IPS DF 6.9 (cell line): Measurements from ENCODE around the gene FZD4.

ENCODE experiments used
- DNase-seq: peaks from one replicate; pipeline ENCODE4 v3.0.0-alpha.2; 2013; ENCODE audit warnings: low read depth, low spot score
- H3K27ac ChIP-seq: one replicate; pipeline ENCODE4 v1.5.1; 2013; ENCODE audit warnings: low read length, control low read depth
- H3K27me3 ChIP-seq: 2 replicates; pipeline ENCODE4 v1.6.1; 2013; ENCODE audit warnings: mild to moderate bottlenecking, low read length; ENCODE audit not compliant: control insufficient read depth, insufficient read depth
- H3K36me3 ChIP-seq: 2 replicates; pipeline ENCODE4 v1.6.1; 2013; ENCODE audit warnings: low read length; ENCODE audit not compliant: control insufficient read depth, insufficient read depth
- H3K4me1 ChIP-seq: 2 replicates; pipeline ENCODE4 v1.6.1; 2013; ENCODE audit warnings: low read length; ENCODE audit not compliant: control insufficient read depth, insufficient read depth
- H3K4me3 ChIP-seq: 2 replicates; pipeline ENCODE4 v1.5.1; 2013; ENCODE audit warnings: mild to moderate bottlenecking, low read length
- H3K9me3 ChIP-seq: 2 replicates; pipeline ENCODE4 v1.6.1; 2013; ENCODE audit warnings: low read length, inconsistent platforms; ENCODE audit not compliant: control insufficient read depth, insufficient read depth
- WGBS: extraction: QIAGEN DNeasy Blood & Tissue Kit; methylation state at CpG from one replicate; pipeline ENCODE4 v1.1.7; 2013; ENCODE audit warnings: mixed read lengths, missing lambda C conversion rate; ENCODE audit not compliant: insufficient read length, insufficient coverage; 5-methylcytosine and 5-hydroxymethylcytosine counted together

The FZD4 gene

DNA sequence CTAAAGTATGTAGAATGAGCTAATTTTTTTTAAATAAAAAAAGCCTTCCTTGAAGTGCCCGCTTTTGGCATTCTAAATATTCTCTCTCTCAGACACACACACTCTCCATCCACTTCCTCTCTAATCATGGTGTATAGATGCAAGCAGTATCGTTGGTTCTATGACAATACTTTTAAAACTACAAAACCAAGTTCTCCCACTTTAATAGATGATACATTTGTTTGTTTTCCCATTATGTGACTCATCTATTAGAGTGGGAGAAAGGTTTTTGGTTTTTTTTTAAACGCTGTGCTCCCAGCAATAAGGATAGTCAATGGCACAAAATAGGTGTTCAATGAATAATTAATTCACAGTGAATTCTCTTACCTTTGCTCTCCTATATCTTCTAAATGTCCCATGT lies 44.6 kb downstream of the FZD4 start:
- Histone ChIP-seq H3K27me3 (no peaks in the 10 kb centered on the region), H3K4me1 (no peaks in the 10 kb centered on the region), H3K9me3 (no peaks in the 10 kb centered on the region), H3K27ac (no peak overlapping the region), H3K36me3 (no peaks in the 10 kb centered on the region), H3K4me3 (no peak overlapping the region)
- DNase-seq = no peak
- WGBS = no CpG with 5 or more reads among the region's 3 CpGs

DNA sequence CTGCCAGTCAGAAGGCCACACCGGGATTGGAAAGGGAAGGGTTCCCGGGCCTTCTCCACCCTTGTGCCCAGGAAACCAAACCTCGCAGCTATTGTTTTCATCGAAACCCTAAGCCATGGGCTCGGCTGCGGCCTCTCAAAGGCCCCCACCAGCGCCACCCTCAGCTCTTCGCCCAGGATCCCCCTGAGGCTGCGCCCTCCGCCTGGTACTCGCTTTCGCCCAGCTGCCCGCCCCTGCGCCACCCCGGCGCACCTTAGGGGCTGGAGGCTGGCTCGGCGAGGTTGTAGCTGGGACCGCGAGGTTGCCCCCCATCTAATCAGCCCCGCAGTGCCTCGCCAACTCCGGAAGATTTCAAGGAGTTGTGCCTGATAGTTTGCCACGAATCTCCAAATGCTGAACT lies 49.0 kb downstream of the FZD4 start:
- H3K9me3 ChIP-seq = no peaks in the 10 kb centered on the region
- H3K4me1 ChIP-seq = no peaks in the 10 kb centered on the region
- H3K4me3 ChIP-seq = no peak overlapping the region
- no peaks in the 10 kb centered on the region for H3K27me3 ChIP-seq
- no peaks in the 10 kb centered on the region for H3K36me3 ChIP-seq
- no CpG with 5 or more reads among the region's 24 CpGs for WGBS
- DNase-seq = no peak
- no peak overlapping the region for H3K27ac ChIP-seq

DNA sequence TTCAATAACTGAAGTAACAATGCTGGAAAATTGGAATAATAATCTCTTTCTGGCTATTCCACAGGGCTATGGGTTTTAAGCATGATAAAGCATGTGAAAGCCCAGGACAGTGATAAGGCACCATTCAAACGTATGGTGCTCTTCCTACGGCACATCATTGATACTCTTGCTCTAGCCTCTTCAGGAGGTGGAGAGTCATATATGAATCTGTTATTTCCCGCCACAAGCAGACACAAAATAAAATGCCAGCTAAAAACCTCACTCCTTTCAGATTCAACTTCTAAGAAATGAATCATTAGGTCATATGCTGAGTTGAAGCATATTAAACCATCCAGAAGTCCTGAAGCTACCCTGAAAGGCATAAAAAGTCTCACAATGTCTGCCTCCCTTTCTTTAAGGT lies 49.9 kb downstream of the FZD4 start:
- Histone ChIP-seq H3K4me3 (no peak overlapping the region), H3K9me3 (no peaks in the 10 kb centered on the region), H3K27ac (no peak overlapping the region), H3K27me3 (no peaks in the 10 kb centered on the region), H3K4me1 (no peaks in the 10 kb centered on the region), H3K36me3 (no peaks in the 10 kb centered on the region)
- no CpG with 5 or more reads among the region's 3 CpGs for WGBS
- no peak for DNase-seq

DNA sequence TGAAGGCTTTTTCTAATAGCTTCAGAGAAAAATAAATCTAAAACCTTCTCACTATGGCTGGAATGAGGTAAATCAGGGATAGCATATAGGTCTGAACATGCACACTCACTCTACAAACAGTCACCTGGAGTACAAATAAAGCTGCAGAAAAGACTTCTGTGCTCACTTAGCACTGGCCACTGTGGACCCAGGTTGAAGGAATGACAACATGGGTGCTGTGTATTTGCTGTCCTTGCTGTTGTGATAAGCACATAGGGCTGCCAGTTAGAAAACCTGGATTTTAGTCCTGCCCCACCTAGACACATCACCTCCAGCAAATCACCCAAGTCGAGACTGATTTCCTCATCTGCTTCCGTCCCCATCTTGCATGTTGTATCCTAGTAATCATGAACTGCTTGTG lies 51.2 kb downstream of the FZD4 start:
- no peak overlapping the region for H3K27ac ChIP-seq
- H3K27me3 ChIP-seq = no peaks in the 10 kb centered on the region
- no peak for DNase-seq
- no CpG with 5 or more reads among the region's 2 CpGs for WGBS
- H3K4me3 ChIP-seq = no peak overlapping the region
- no peaks in the 10 kb centered on the region for H3K36me3 ChIP-seq
- H3K4me1 ChIP-seq = no peaks in the 10 kb centered on the region
- H3K9me3 ChIP-seq = no peaks in the 10 kb centered on the region

DNA sequence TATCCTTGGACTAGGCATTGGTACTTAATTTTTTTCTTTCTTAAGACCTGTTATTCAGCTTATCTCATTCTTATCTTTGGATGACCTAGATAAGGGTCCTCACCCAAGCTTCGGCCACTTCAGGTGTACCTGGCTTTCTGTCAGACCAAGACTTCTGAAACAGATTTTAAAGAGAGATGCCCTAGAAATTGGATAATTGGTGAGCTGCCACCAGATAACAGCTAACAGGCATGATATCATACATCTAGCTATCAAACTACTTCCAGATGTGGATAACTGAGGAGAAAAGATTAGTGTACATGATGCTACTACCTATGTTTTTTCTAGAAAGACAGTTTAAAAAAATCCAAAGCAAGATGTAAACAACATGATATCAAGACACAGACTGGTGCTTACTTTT lies 52.9 kb downstream of the FZD4 start:
- Histone ChIP-seq H3K27ac (no peak overlapping the region), H3K4me3 (no peak overlapping the region), H3K9me3 (no peaks in the 10 kb centered on the region), H3K27me3 (peaks cover 2% of the 10 kb centered on the region; the same call in 1 of the 2 replicates), H3K4me1 (no peaks in the 10 kb centered on the region), H3K36me3 (no peaks in the 10 kb centered on the region)
- WGBS = no CpG with 5 or more reads among the region's 1 CpG
- no peak for DNase-seq

DNA sequence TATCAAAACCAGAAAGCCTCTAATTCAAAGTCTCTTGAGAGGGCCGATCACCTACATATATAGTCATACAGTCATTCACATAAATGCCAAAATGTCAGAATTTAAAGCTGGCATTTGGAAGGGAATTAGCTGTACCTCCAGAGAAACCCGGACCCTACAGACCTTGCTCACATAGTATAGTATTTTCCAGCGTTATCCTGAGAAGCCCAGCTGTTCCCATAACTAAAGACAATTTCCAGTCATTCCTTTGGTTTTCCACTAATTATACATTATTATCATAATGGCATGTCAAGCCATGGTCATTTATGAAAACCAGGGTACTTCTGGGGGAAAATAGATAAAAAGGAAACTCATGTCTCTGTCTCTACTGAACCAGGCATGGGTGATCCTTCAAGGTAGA lies 53.6 kb downstream of the FZD4 start:
- Histone ChIP-seq H3K27me3 (peaks cover 2% of the 10 kb centered on the region; the same call in 1 of the 2 replicates), H3K9me3 (no peaks in the 10 kb centered on the region), H3K36me3 (no peaks in the 10 kb centered on the region), H3K27ac (no peak overlapping the region), H3K4me3 (no peak overlapping the region), H3K4me1 (no peaks in the 10 kb centered on the region)
- no peak for DNase-seq
- WGBS = no CpG with 5 or more reads among the region's 3 CpGs

DNA sequence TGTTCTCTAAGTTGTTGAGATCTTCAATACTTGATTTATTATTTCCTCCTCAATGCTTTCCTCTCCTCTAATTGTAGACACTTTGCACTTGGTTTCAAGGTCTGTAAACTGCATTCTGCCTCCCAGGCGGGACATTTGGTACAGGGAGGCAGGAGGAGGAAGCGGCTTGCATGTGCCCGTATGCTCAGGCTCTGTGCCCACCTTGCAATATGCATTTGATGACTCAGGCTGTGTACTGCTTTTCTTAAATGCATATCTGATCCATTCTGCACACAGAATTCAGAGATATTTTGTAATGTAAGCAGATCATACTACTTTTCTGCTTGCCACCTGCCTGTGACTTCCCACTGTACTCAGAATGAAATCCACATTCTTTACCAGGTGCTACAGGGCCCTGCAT lies 55.0 kb downstream of the FZD4 start:
- Histone ChIP-seq H3K36me3 (no peaks in the 10 kb centered on the region), H3K4me3 (no peak overlapping the region), H3K27me3 (peaks cover 2% of the 10 kb centered on the region; the same call in 1 of the 2 replicates), H3K27ac (no peak overlapping the region), H3K9me3 (no peaks in the 10 kb centered on the region), H3K4me1 (no peaks in the 10 kb centered on the region)
- WGBS = no CpG with 5 or more reads among the region's 3 CpGs
- DNase-seq = no peak

DNA sequence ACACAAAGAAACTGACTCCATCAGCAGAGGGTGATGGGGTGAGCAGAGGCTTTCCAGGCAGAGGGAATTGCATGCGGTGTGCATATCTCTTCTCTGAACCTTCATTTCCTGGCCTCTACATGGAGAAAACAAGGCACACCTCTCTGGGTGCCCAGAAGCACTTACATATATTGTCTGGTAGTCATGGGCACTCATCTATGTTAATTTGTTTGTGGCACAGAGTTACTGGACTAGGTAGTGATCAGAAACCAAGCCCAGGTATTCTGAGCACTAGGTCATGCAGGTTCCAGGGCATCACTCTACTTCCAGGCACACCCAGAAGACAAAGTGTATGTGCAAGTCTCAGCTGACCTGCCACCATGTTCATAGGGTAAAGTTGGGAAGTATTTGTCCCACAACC lies 56.5 kb downstream of the FZD4 start:
- H3K27me3 ChIP-seq = peaks cover 2% of the 10 kb centered on the region; the same call in 1 of the 2 replicates
- WGBS = no CpG with 5 or more reads among the region's 1 CpG
- H3K4me3 ChIP-seq = no peak overlapping the region
- H3K9me3 ChIP-seq = no peaks in the 10 kb centered on the region
- no peak overlapping the region for H3K27ac ChIP-seq
- no peaks in the 10 kb centered on the region for H3K4me1 ChIP-seq
- no peak for DNase-seq
- H3K36me3 ChIP-seq = no peaks in the 10 kb centered on the region

DNA sequence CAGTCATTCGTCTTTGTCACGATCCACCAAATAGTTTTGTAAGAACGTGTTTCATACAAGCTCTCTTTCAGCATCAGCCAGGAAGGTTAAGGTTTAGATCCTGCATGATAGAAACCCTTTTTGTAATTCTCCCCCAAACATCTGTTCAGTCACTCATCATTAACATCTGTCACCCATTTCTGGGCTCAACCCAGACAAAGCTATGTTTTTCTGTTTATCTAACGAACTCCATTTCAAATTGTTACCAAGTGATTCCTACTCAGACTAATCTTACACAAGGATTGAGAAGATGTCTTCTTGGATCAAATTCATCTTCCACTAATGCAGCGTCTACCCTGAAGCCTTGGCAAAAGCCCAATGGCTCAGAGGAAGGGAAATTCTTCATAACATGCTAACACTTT lies 58.8 kb downstream of the FZD4 start:
- Histone ChIP-seq H3K4me1 (no peaks in the 10 kb centered on the region), H3K36me3 (no peaks in the 10 kb centered on the region), H3K27me3 (peaks cover 2% of the 10 kb centered on the region; the same call in 1 of the 2 replicates), H3K4me3 (no peak overlapping the region), H3K27ac (no peak overlapping the region), H3K9me3 (no peaks in the 10 kb centered on the region)
- WGBS = 100% methylated on average over 2 of the region's 5 CpGs
- no peak for DNase-seq
